ENCODE measurements around the gene INSR.
"Not testable (repeated sequence)": the region's sequence is repeated elsewhere in the genome, so short reads cannot be mapped to it uniquely, and the experiment has no call there.

Gene INSR

GRCh38 chr19:7147119-7147675 is 147.0 kb downstream of the INSR start:
- H3K79me1 ChIP-seq (replicated peaks; ENCODE audit: low read length, poor library complexity, severe bottlenecking); H2BK15ac ChIP-seq (ENCODE audit: low read depth, poor library complexity, severe bottlenecking); H2AK5ac ChIP-seq (ENCODE audit: low read length, severe bottlenecking); H4K8ac ChIP-seq (ENCODE audit: low read length); H2AFZ ChIP-seq (ENCODE audit: low read depth, low read length); H3K4me2 ChIP-seq (ENCODE audit: low read length, poor library complexity, severe bottlenecking); H3K9me3 ChIP-seq (ENCODE audit: control insufficient read depth, low read length); H3K23ac ChIP-seq (ENCODE audit: low read length in 2 of 2); DNase-seq; H2BK120ac ChIP-seq (ENCODE audit: low read depth, low read length); H2BK12ac ChIP-seq (ENCODE audit: low read length in 2 of 2); H4K91ac ChIP-seq (ENCODE audit: low read length); H3K4ac ChIP-seq (ENCODE audit: low read depth in 1 of 2, low read length in 2 of 2); H3K18ac ChIP-seq (ENCODE audit: low read depth in 1 of 2, low read length in 2 of 2); H3K9ac ChIP-seq (ENCODE audit: low read length); H3K4me1 ChIP-seq (ENCODE audit: control insufficient read depth, insufficient read depth, low read depth, low read length); H3K14ac ChIP-seq (ENCODE audit: low read length in 2 of 2); H3K4me3 ChIP-seq (ENCODE audit: insufficient read depth in 1 of 2, low read depth in 1 of 2, low read length in 2 of 2); H2BK5ac ChIP-seq (ENCODE audit: low read depth, low read length, poor library complexity, severe bottlenecking); H3K27me3 ChIP-seq (ENCODE audit: control insufficient read depth in 1 of 2, insufficient read depth in 1 of 2, low read length in 2 of 2); H3K27ac ChIP-seq (ENCODE audit: low read length, poor library complexity, severe bottlenecking): not testable (repeated sequence)
- 94% methylated on average over 7 of the region's 10 CpGs for WGBS
- peaks cover 10 to 12% of the 10 kb centered on the region in 2 experiments for H3K36me3 ChIP-seq (ENCODE audit: control insufficient read depth in 1 of 2, insufficient read depth in 2 of 2, low read depth in 1 of 2, low read length in 2 of 2)

- H3K4me3 ChIP-seq (ENCODE audit: insufficient read depth in 1 of 2, low read depth in 1 of 2, low read length in 2 of 2); H3K4ac ChIP-seq (ENCODE audit: low read depth in 1 of 2, low read length in 2 of 2); H3K9me3 ChIP-seq (ENCODE audit: control insufficient read depth, low read length); H3K18ac ChIP-seq (ENCODE audit: low read depth in 1 of 2, low read length in 2 of 2); H2BK5ac ChIP-seq (ENCODE audit: low read depth, low read length, poor library complexity, severe bottlenecking); H4K91ac ChIP-seq (ENCODE audit: low read length); H3K14ac ChIP-seq (ENCODE audit: low read length in 2 of 2); H3K79me1 ChIP-seq (replicated peaks; ENCODE audit: low read length, poor library complexity, severe bottlenecking); H3K23ac ChIP-seq (ENCODE audit: low read length in 2 of 2); H2AFZ ChIP-seq (ENCODE audit: low read depth, low read length); H3K9ac ChIP-seq (ENCODE audit: low read length); H3K4me2 ChIP-seq (ENCODE audit: low read length, poor library complexity, severe bottlenecking); H3K27me3 ChIP-seq (ENCODE audit: control insufficient read depth in 1 of 2, insufficient read depth in 1 of 2, low read length in 2 of 2); H2AK5ac ChIP-seq (ENCODE audit: low read length, severe bottlenecking); H3K27ac ChIP-seq (ENCODE audit: low read length, poor library complexity, severe bottlenecking); H3K4me1 ChIP-seq (ENCODE audit: control insufficient read depth, insufficient read depth, low read depth, low read length); H4K8ac ChIP-seq (ENCODE audit: low read length); H2BK15ac ChIP-seq (ENCODE audit: low read depth, poor library complexity, severe bottlenecking); DNase-seq; H2BK120ac ChIP-seq (ENCODE audit: low read depth, low read length); H2BK12ac ChIP-seq (ENCODE audit: low read length in 2 of 2): not testable (repeated sequence)
- WGBS = 100% methylated on average over 4 of the region's 5 CpGs
- H3K36me3 ChIP-seq (ENCODE audit: control insufficient read depth in 1 of 2, insufficient read depth in 2 of 2, low read depth in 1 of 2, low read length in 2 of 2) = peaks cover 14 to 22% of the 10 kb centered on the region in 2 experiments
Measured at GRCh38 chr19:7146086-7146485, 148.1 kb downstream of the INSR start.

GRCh38 chr19:7145494-7145893 is 148.7 kb downstream of the INSR start:
- no peak overlapping the region for H4K8ac ChIP-seq (ENCODE audit: low read length)
- no peak overlapping the region for H3K4me3 ChIP-seq (ENCODE audit: insufficient read depth in 1 of 2, low read depth in 1 of 2, low read length in 2 of 2)
- H3K27me3 ChIP-seq (ENCODE audit: control insufficient read depth in 1 of 2, insufficient read depth in 1 of 2, low read length in 2 of 2) = no peaks in the 10 kb centered on the region
- no peak overlapping the region for H2AK5ac ChIP-seq (ENCODE audit: low read length, severe bottlenecking)
- H2BK120ac ChIP-seq (ENCODE audit: low read depth, low read length) = no peak overlapping the region
- no peak overlapping the region for H3K23ac ChIP-seq (ENCODE audit: low read length in 2 of 2)
- peaks cover 9% of the 10 kb centered on the region for H3K9me3 ChIP-seq (ENCODE audit: control insufficient read depth, low read length)
- no peak overlapping the region for H3K14ac ChIP-seq (ENCODE audit: low read length in 2 of 2)
- no peak overlapping the region for H3K4ac ChIP-seq (ENCODE audit: low read depth in 1 of 2, low read length in 2 of 2)
- H3K79me1 ChIP-seq (replicated peaks; ENCODE audit: low read length, poor library complexity, severe bottlenecking) = no peaks in the 10 kb centered on the region
- no peak overlapping the region for H2BK5ac ChIP-seq (ENCODE audit: low read depth, low read length, poor library complexity, severe bottlenecking)
- DNase-seq = no peak
- H3K27ac ChIP-seq (ENCODE audit: low read length, poor library complexity, severe bottlenecking) = no peak overlapping the region
- no peaks in the 10 kb centered on the region for H3K4me1 ChIP-seq (ENCODE audit: control insufficient read depth, insufficient read depth, low read depth, low read length)
- no peak overlapping the region for H2BK15ac ChIP-seq (ENCODE audit: low read depth, poor library complexity, severe bottlenecking)
- no peak overlapping the region for H3K9ac ChIP-seq (ENCODE audit: low read length)
- H2BK12ac ChIP-seq (ENCODE audit: low read length in 2 of 2) = no peak overlapping the region
- WGBS = 78% methylated on average over 1 of the region's 2 CpGs
- peaks cover 12 to 27% of the 10 kb centered on the region in 2 experiments for H3K36me3 ChIP-seq (ENCODE audit: control insufficient read depth in 1 of 2, insufficient read depth in 2 of 2, low read depth in 1 of 2, low read length in 2 of 2)
- H2AFZ ChIP-seq (ENCODE audit: low read depth, low read length) = no peak overlapping the region
- H3K4me2 ChIP-seq (ENCODE audit: low read length, poor library complexity, severe bottlenecking) = no peak overlapping the region
- H4K91ac ChIP-seq (ENCODE audit: low read length) = no peak overlapping the region
- no peak overlapping the region for H3K18ac ChIP-seq (ENCODE audit: low read depth in 1 of 2, low read length in 2 of 2)

- H3K14ac ChIP-seq (ENCODE audit: low read length in 2 of 2) = no peak overlapping the region
- H3K9ac ChIP-seq (ENCODE audit: low read length) = no peak overlapping the region
- H3K4me1 ChIP-seq (ENCODE audit: control insufficient read depth, insufficient read depth, low read depth, low read length) = no peaks in the 10 kb centered on the region
- H3K27ac ChIP-seq (ENCODE audit: low read length, poor library complexity, severe bottlenecking) = no peak overlapping the region
- no peak overlapping the region for H2AK5ac ChIP-seq (ENCODE audit: low read length, severe bottlenecking)
- H4K8ac ChIP-seq (ENCODE audit: low read length) = no peak overlapping the region
- no peak overlapping the region for H2BK12ac ChIP-seq (ENCODE audit: low read length in 2 of 2)
- H3K4ac ChIP-seq (ENCODE audit: low read depth in 1 of 2, low read length in 2 of 2) = no peak overlapping the region
- H2BK5ac ChIP-seq (ENCODE audit: low read depth, low read length, poor library complexity, severe bottlenecking) = no peak overlapping the region
- 99% methylated on average over 18 of the region's 22 CpGs for WGBS
- H3K79me1 ChIP-seq (replicated peaks; ENCODE audit: low read length, poor library complexity, severe bottlenecking) = no peaks in the 10 kb centered on the region
- no peak overlapping the region for H2BK120ac ChIP-seq (ENCODE audit: low read depth, low read length)
- DNase-seq = no peak
- H3K27me3 ChIP-seq (ENCODE audit: control insufficient read depth in 1 of 2, insufficient read depth in 1 of 2, low read length in 2 of 2) = no peaks in the 10 kb centered on the region
- peaks cover 8 to 38% of the 10 kb centered on the region in 2 experiments for H3K36me3 ChIP-seq (ENCODE audit: control insufficient read depth in 1 of 2, insufficient read depth in 2 of 2, low read depth in 1 of 2, low read length in 2 of 2)
- H3K18ac ChIP-seq (ENCODE audit: low read depth in 1 of 2, low read length in 2 of 2) = no peak overlapping the region
- H4K91ac ChIP-seq (ENCODE audit: low read length) = no peak overlapping the region
- H3K4me3 ChIP-seq (ENCODE audit: insufficient read depth in 1 of 2, low read depth in 1 of 2, low read length in 2 of 2) = no peak overlapping the region
- H3K9me3 ChIP-seq (ENCODE audit: control insufficient read depth, low read length) = peaks cover 9% of the 10 kb centered on the region
- H3K23ac ChIP-seq (ENCODE audit: low read length in 2 of 2) = no peak overlapping the region
- H2AFZ ChIP-seq (ENCODE audit: low read depth, low read length) = no peak overlapping the region
- H2BK15ac ChIP-seq (ENCODE audit: low read depth, poor library complexity, severe bottlenecking) = no peak overlapping the region
- no peak overlapping the region for H3K4me2 ChIP-seq (ENCODE audit: low read length, poor library complexity, severe bottlenecking)
Measured at GRCh38 chr19:7142771-7143170, 151.4 kb downstream of the INSR start.

All from mesenchymal stem cell (in vitro differentiated cells and primary cell).